HG03064 (cell line): ENCODE results near the gene GYPB.
"Not testable (repeated sequence)": the region's sequence is repeated elsewhere in the genome, so short reads cannot be mapped to it uniquely, and the experiment has no call there.

Source experiments
- ATAC-seq: cut with Tn5 transposase; IDR thresholded peaks from one replicate; pipeline ENCODE4 v1.9.1; 2021; ENCODE audit warnings: low read depth; ENCODE audit not compliant: unreplicated experiment

The GYPB gene

GRCh38 chr4:144019277-144019676 is at the start of gene GYPB:
TSS of gene GYPB (minus strand) at chr4:144019380. CDS start at chr4:144019287, 93 bp downstream.
- ATAC-seq: not testable (repeated sequence)

- ATAC-seq: not testable (repeated sequence)
Measured at GRCh38 chr4:144061556-144061955, 42.4 kb upstream of the GYPB start.

GRCh38 chr4:144060234-144060859 is 41.2 kb upstream of the GYPB start:
- not testable (repeated sequence) for ATAC-seq

GRCh38 chr4:144056800-144057199 is 37.6 kb upstream of the GYPB start:
- ATAC-seq: no peak

- not testable (repeated sequence) for ATAC-seq
Measured at GRCh38 chr4:144055336-144055735, 36.2 kb upstream of the GYPB start.

GRCh38 chr4:144051494-144051893 is 32.3 kb upstream of the GYPB start:
- not testable (repeated sequence) for ATAC-seq

GRCh38 chr4:144050631-144051030 is 31.5 kb upstream of the GYPB start:
- ATAC-seq: not testable (repeated sequence)

- not testable (repeated sequence) for ATAC-seq
Measured at GRCh38 chr4:144049495-144050424, 30.6 kb upstream of the GYPB start.

- ATAC-seq: not testable (repeated sequence)
Measured at GRCh38 chr4:144044936-144045335, 25.8 kb upstream of the GYPB start.

GRCh38 chr4:144032580-144032979 is 13.4 kb upstream of the GYPB start:
- not testable (repeated sequence) for ATAC-seq

- not testable (repeated sequence) for ATAC-seq
Measured at GRCh38 chr4:144031875-144032274, 12.7 kb upstream of the GYPB start.

GRCh38 chr4:144031369-144031768 is 12.2 kb upstream of the GYPB start:
- not testable (repeated sequence) for ATAC-seq

- ATAC-seq: not testable (repeated sequence)
Measured at GRCh38 chr4:144030708-144031107, 11.5 kb upstream of the GYPB start.

GRCh38 chr4:144026682-144027081 is 7.5 kb upstream of the GYPB start:
- not testable (repeated sequence) for ATAC-seq

GRCh38 chr4:144024399-144025053 is 5.3 kb upstream of the GYPB start:
- ATAC-seq: not testable (repeated sequence)

GRCh38 chr4:144022772-144023400 is 3.7 kb upstream of the GYPB start:
- ATAC-seq: not testable (repeated sequence)

GRCh38 chr4:144021336-144021990 is 2.3 kb upstream of the GYPB start:
- ATAC-seq: not testable (repeated sequence)

GRCh38 chr4:144018223-144019000 is 768 bp downstream of the GYPB start:
- ATAC-seq: not testable (repeated sequence)

- not testable (repeated sequence) for ATAC-seq
Measured at GRCh38 chr4:144017271-144017670, 1.9 kb downstream of the GYPB start.
